Motor neuron (in vitro differentiated cells): Measurements from ENCODE around the gene YTHDF1. TPM values are rescaled to one million over a fixed set of nuclear protein-coding genes. Genes with fewer than 3 reads are reported as not detected.
A peak's percentile ranks its signal among the peaks of the same experiment; 100 is the strongest.

Source experiments
- ATAC-seq, 8 experiments: fragments of 200-7000 bp; cut with Tn5 transposase; replicated peaks in 6 of 8; 2 replicates each; pipeline ENCODE4 v1.8.0; 2021; ENCODE audit warnings: mild to moderate bottlenecking in 8 of 8, moderate library complexity in 8 of 8
- H3K27ac ChIP-seq, 2 donors: fragments of 250-450 bp; sonication (Bioruptor Pico); 2 replicates each; pipeline ENCODE4 v1.9.0; 2021; ENCODE audit warnings: antibody characterized with exemption in 2 of 2, mild to moderate bottlenecking in 2 of 2, moderate library complexity in 1 of 2
- H3K4me1 ChIP-seq, 2 donors: fragments of 250-450 bp; sonication (Bioruptor Pico); replicated peaks in 1 of 2; 2 replicates each; pipeline ENCODE4 v1.6.1; 2021; ENCODE audit warnings: antibody characterized with exemption in 2 of 2, mild to moderate bottlenecking in 2 of 2, moderate library complexity in 1 of 2
- H3K4me3 ChIP-seq, 5 donors: fragments of 250-450 bp; sonication (Bioruptor Pico); 2 replicates each; pipeline ENCODE4 v1.9.0; 2021; ENCODE audit warnings: antibody characterized with exemption in 5 of 5, mild to moderate bottlenecking in 5 of 5, moderate library complexity in 4 of 5
- WGBS, 10 experiments: fragments of 450-650 bp; shearing (Covaris generic); methylation state at CpG; one replicate each; pipeline ENCODE4 v1.0.0; 2022; 5-methylcytosine and 5-hydroxymethylcytosine counted together
- in situ Hi-C, 9 experiments: fragments of 400-800 bp; cut with MboI; loops; one replicate each; pipeline ENCODE4 v1.15.0; 2021; ENCODE audit warnings: low sequenced_read_pairs in 9 of 9, low pct_unique_long_range_greater_than_20kb in 2 of 9; ENCODE audit not compliant: unreplicated experiment in 9 of 9
- total RNA-seq, 8 experiments: library from RNA; unstranded; fragments of 300-600 nt; gene quantifications; 2 replicates each; pipeline versions ENCODE4 v1.2.3 to v1.2.4, GENCODE V29; 2022

Gene YTHDF1
- total RNA-seq, 8 experiments from 2014 or later, result 22.9 to 38.5 (median 33.6) TPM

GRCh38 chr20:63176034-63176426, 39.9 kb downstream of the YTHDF1 start:
- Histone ChIP-seq H3K4me1 (peaks cover 58 to 69% of the 10 kb centered on the region in 2 donors), H3K27ac (peak overlapping the region; percentile 88 to 94), H3K4me3 (peak overlapping the region in 4 of 5 donors; percentile 55 to 96 (median 86))
- WGBS, 10 experiments, result 0 to 40% methylated on average over 1 to 3 of the region's 15 CpGs; no CpG with 5 or more reads in 8 of the 10 experiments
- ATAC-seq, result peak in 4 of 8 experiments; percentile 0 to 2 (median 0)
- in situ Hi-C loops, result loop anchor here in 2 of 9 experiments (25.0 kb wide), 1 partner anchor 114 kb away; no protein-coding TSS in a partner anchor

- Histone ChIP-seq H3K4me1 (peaks cover 55 to 63% of the 10 kb centered on the region in 2 donors), H3K4me3 (peak overlapping the region; percentile 25 to 96 (median 84)), H3K27ac (peak overlapping the region; percentile 88 to 94)
- peak in 2 of 8 experiments; percentile 9 to 10 for ATAC-seq
- in situ Hi-C loops, result loop anchor here in 2 of 9 experiments (25.0 kb wide), 1 partner anchor 113 kb away; no protein-coding TSS in a partner anchor
- WGBS, 10 experiments, result 0 to 15% methylated on average over 1 to 5 of the region's 77 CpGs; no CpG with 5 or more reads in 8 of the 10 experiments
These were observed 40.7 kb downstream of the YTHDF1 start for GRCh38 chr20:63175038-63175895.

- Histone ChIP-seq H3K27ac (peak overlapping the region; percentile 88 to 94), H3K4me1 (peaks cover 47 to 55% of the 10 kb centered on the region in 2 donors), H3K4me3 (peak overlapping the region; percentile 25 to 96 (median 84))
- in situ Hi-C loops, result loop anchor here in 2 of 9 experiments (25.0 kb wide), 1 partner anchor 112 kb away; no protein-coding TSS in a partner anchor
- 0 to 80% methylated on average over 1 to 5 of the region's 16 CpGs; no CpG with 5 or more reads in 8 of the 10 experiments for WGBS, 10 experiments
- ATAC-seq, result peak in 2 of 8 experiments; percentile 0 to 1
These were observed 41.5 kb downstream of the YTHDF1 start for GRCh38 chr20:63174309-63175037.

GRCh38 chr20:63173552-63174191, 42.3 kb downstream of the YTHDF1 start:
- peak overlapping the region; percentile 69 to 94 for H3K27ac ChIP-seq
- in situ Hi-C loops, result no loop called here
- 18 to 40% methylated on average over 3 to 4 of the region's 22 CpGs; no CpG with 5 or more reads in 8 of the 10 experiments for WGBS, 10 experiments
- peaks cover 47 to 54% of the 10 kb centered on the region in 2 donors for H3K4me1 ChIP-seq
- peak in 5 of 8 experiments; percentile 44 to 52 (median 45) for ATAC-seq
- peak overlapping the region in 3 of 5 donors; percentile 1 to 11 (median 8) for H3K4me3 ChIP-seq

GRCh38 chr20:63172726-63173125, 43.2 kb downstream of the YTHDF1 start:
- peaks cover 47 to 54% of the 10 kb centered on the region in 2 donors for H3K4me1 ChIP-seq
- peak overlapping the region in 1 of 5 donors; percentile 10 for H3K4me3 ChIP-seq
- 56% methylated on average over 3 of the region's 8 CpGs; no CpG with 5 or more reads in 9 of the 10 experiments for WGBS, 10 experiments
- H3K27ac ChIP-seq, result no peak overlapping the region
- in situ Hi-C loops, result no loop called here
- ATAC-seq, result peak in 1 of 8 experiments; percentile 25

GRCh38 chr20:63171991-63172390, 43.9 kb downstream of the YTHDF1 start:
- no peak overlapping the region for H3K27ac ChIP-seq
- no peak for ATAC-seq
- no peak overlapping the region for H3K4me3 ChIP-seq
- in situ Hi-C loops, result no loop called here
- WGBS, 10 experiments, result 13 to 82% (median 55%) methylated on average over 2 to 5 of the region's 5 CpGs; no CpG with 5 or more reads in 1 of the 10 experiments
- H3K4me1 ChIP-seq, result peaks cover 45 to 51% of the 10 kb centered on the region in 2 donors

- 0 to 100% (median 60%) methylated on average over 1 to 3 of the region's 6 CpGs; no CpG with 5 or more reads in 7 of the 10 experiments for WGBS, 10 experiments
- Histone ChIP-seq H3K4me3 (no peak overlapping the region), H3K4me1 (peaks cover 26 to 40% of the 10 kb centered on the region in 2 donors), H3K27ac (no peak overlapping the region)
- in situ Hi-C loops, result no loop called here
- ATAC-seq, result peak in 2 of 8 experiments; percentile 26 to 71
These were observed 46.2 kb downstream of the YTHDF1 start for GRCh38 chr20:63169681-63170080.

- WGBS, 10 experiments, result 80 to 100% (median 85%) methylated on average over 1 to 5 of the region's 12 CpGs; no CpG with 5 or more reads in 7 of the 10 experiments
- Histone ChIP-seq H3K4me3 (no peak overlapping the region), H3K27ac (no peak overlapping the region), H3K4me1 (peaks cover 26 to 40% of the 10 kb centered on the region in 2 donors)
- in situ Hi-C loops, result no loop called here
- no peak for ATAC-seq
These were observed 47.1 kb downstream of the YTHDF1 start for GRCh38 chr20:63168861-63169260.

GRCh38 chr20:63167918-63168520, 47.9 kb downstream of the YTHDF1 start:
- no peak overlapping the region for H3K27ac ChIP-seq
- 0 to 81% methylated on average over 3 to 6 of the region's 23 CpGs; no CpG with 5 or more reads in 8 of the 10 experiments for WGBS, 10 experiments
- in situ Hi-C loops, result no loop called here
- no peak overlapping the region for H3K4me3 ChIP-seq
- peaks cover 26 to 40% of the 10 kb centered on the region in 2 donors for H3K4me1 ChIP-seq
- no peak for ATAC-seq

- no peak overlapping the region for H3K4me3 ChIP-seq
- no peak for ATAC-seq
- WGBS, 10 experiments, result 76 to 100% (median 90%) methylated on average over 1 to 4 of the region's 24 CpGs; no CpG with 5 or more reads in 7 of the 10 experiments
- no peak overlapping the region for H3K27ac ChIP-seq
- in situ Hi-C loops, result no loop called here
- peaks cover 27 to 42% of the 10 kb centered on the region in 2 donors for H3K4me1 ChIP-seq
These were observed 48.7 kb downstream of the YTHDF1 start for GRCh38 chr20:63167026-63167917.
